NCI-H460 (cell line): ENCODE results near the gene STK32A. TPM values are rescaled to one million over a fixed set of nuclear protein-coding genes. Genes with fewer than 3 reads are reported as not detected.
A peak's percentile ranks its signal among the peaks of the same experiment; 100 is the strongest.

ENCODE experiments used
- DNase-seq: peaks from one replicate; pipeline ENCODE4 v3.0.0-alpha.2; 2016; ENCODE audit warnings: low read depth; ENCODE audit errors: extremely low read depth
- total RNA-seq: library from RNA; depleted of rRNA; stranded (reverse); fragments of >200 nt; shearing (Covaris generic); gene quantifications from 2 replicates; pipeline ENCODE4 v1.2.3, GENCODE V29; 2014

The STK32A gene
- total RNA-seq, 1 experiment from 2014 or later: 0.32 TPM

GRCh38 chr5:147245381-147246165 is 10.7 kb downstream of the STK32A start:
- no peak for DNase-seq

GRCh38 chr5:147248561-147248960 is 13.7 kb downstream of the STK32A start:
- no peak for DNase-seq

GRCh38 chr5:147259837-147260236 is 25.0 kb downstream of the STK32A start:
- no peak for DNase-seq

- no peak for DNase-seq
These were observed 32.4 kb downstream of the STK32A start for GRCh38 chr5:147267082-147267832.

- DNase-seq: no peak
These were observed 41.7 kb downstream of the STK32A start for GRCh38 chr5:147276497-147276896.

- no peak for DNase-seq
These were observed 51.5 kb downstream of the STK32A start for GRCh38 chr5:147286296-147286695.

GRCh38 chr5:147287110-147287509 is 52.3 kb downstream of the STK32A start:
- DNase-seq: no peak

- DNase-seq: no peak
These were observed 55.4 kb downstream of the STK32A start for GRCh38 chr5:147290261-147290660.

GRCh38 chr5:147303251-147303650 is 68.4 kb downstream of the STK32A start:
- no peak for DNase-seq

- no peak for DNase-seq
These were observed 69.2 kb downstream of the STK32A start for GRCh38 chr5:147303976-147304375.

- DNase-seq: no peak
These were observed 70.3 kb downstream of the STK32A start for GRCh38 chr5:147305147-147305546.

- DNase-seq: no peak
These were observed 71.5 kb downstream of the STK32A start for GRCh38 chr5:147306351-147306750.

GRCh38 chr5:147307170-147307569 is 72.3 kb downstream of the STK32A start:
- no peak for DNase-seq

- no peak for DNase-seq
These were observed 74.8 kb downstream of the STK32A start for GRCh38 chr5:147309621-147310020.

GRCh38 chr5:147310059-147310704 is 75.4 kb downstream of the STK32A start:
- peak; percentile 80 for DNase-seq

- no peak for DNase-seq
These were observed 83.3 kb downstream of the STK32A start for GRCh38 chr5:147317978-147318684.

GRCh38 chr5:147321569-147321968 is 86.7 kb downstream of the STK32A start:
- no peak for DNase-seq

- no peak for DNase-seq
These were observed 92.6 kb downstream of the STK32A start for GRCh38 chr5:147327421-147327820.

- no peak for DNase-seq
These were observed 93.1 kb downstream of the STK32A start for GRCh38 chr5:147327905-147328304.

GRCh38 chr5:147332658-147333057 is 97.8 kb downstream of the STK32A start:
- no peak for DNase-seq

- no peak for DNase-seq
These were observed 102.0 kb downstream of the STK32A start for GRCh38 chr5:147336876-147337275.
